Endodermal cell (in vitro differentiated cells): Measurements from ENCODE around the gene GCK. TPM values are rescaled to one million over a fixed set of nuclear protein-coding genes. Genes with fewer than 3 reads are reported as not detected.
A peak's percentile ranks its signal among the peaks of the same experiment; 100 is the strongest.

Experiments used
- DNase-seq: peaks from one replicate; pipeline ENCODE4 v3.0.0-alpha.2; 2017
- H3K27ac ChIP-seq: 2 replicates; pipeline ENCODE4 v1.5.1; 2013; ENCODE audit warnings: mild to moderate bottlenecking, low read depth, low read length, moderate library complexity
- H3K27me3 ChIP-seq: 2 replicates; pipeline ENCODE4 v1.6.1; 2013; ENCODE audit warnings: mild to moderate bottlenecking, low read length, moderate library complexity; ENCODE audit not compliant: insufficient read depth, control insufficient read depth, poor library complexity, severe bottlenecking
- H3K36me3 ChIP-seq: 2 replicates; pipeline ENCODE4 v1.7.0; 2013; ENCODE audit warnings: mild to moderate bottlenecking, low read length, moderate library complexity; ENCODE audit not compliant: control insufficient read depth, insufficient read depth
- H3K4me1 ChIP-seq: one replicate; pipeline ENCODE4 v1.7.0; 2013; ENCODE audit warnings: low read length; ENCODE audit not compliant: control insufficient read depth, insufficient read depth
- H3K4me3 ChIP-seq: 2 replicates; pipeline ENCODE4 v1.5.1; 2013; ENCODE audit warnings: mild to moderate bottlenecking, low read length, moderate library complexity
- H3K9ac ChIP-seq: 2 replicates; pipeline ENCODE4 v1.6.1; 2013; ENCODE audit warnings: mild to moderate bottlenecking, low read length, moderate library complexity; ENCODE audit not compliant: poor library complexity, severe bottlenecking; ENCODE audit errors: extremely low read depth
- H3K9me3 ChIP-seq: 2 replicates; pipeline ENCODE4 v1.6.1; 2013; ENCODE audit warnings: mild to moderate bottlenecking, low read length, moderate library complexity; ENCODE audit not compliant: control insufficient read depth
- H3K27ac Mint-ChIP-seq: 2 replicates; pipeline ENCODE4 v1.8.0; 2020; ENCODE audit warnings: mixed read lengths
- H3K27me3 Mint-ChIP-seq: 2 replicates; pipeline ENCODE4 v1.8.0; 2021; ENCODE audit warnings: mild to moderate bottlenecking, mixed read lengths; ENCODE audit not compliant: insufficient read depth
- H3K36me3 Mint-ChIP-seq: 2 replicates; pipeline ENCODE4 v1.8.0; 2020; ENCODE audit warnings: low read depth, mixed read lengths
- H3K4me1 Mint-ChIP-seq: 2 replicates; pipeline ENCODE4 v1.8.0; 2020; ENCODE audit warnings: mixed read lengths
- H3K4me3 Mint-ChIP-seq: 2 replicates; pipeline ENCODE4 v1.8.0; 2020; ENCODE audit warnings: mild to moderate bottlenecking, moderate library complexity, mixed read lengths
- H3K9me3 Mint-ChIP-seq: 2 replicates; pipeline ENCODE4 v1.8.0; 2020; ENCODE audit warnings: mild to moderate bottlenecking, mixed read lengths
- CTCF ChIP-seq: fragments of 200-600 bp; sonication (generic); conservative IDR thresholded peaks from 2 replicates; pipeline ENCODE4 v1.5.0; 2021; ENCODE audit warnings: antibody characterized with exemption, mild to moderate bottlenecking
- WGBS, 2 experiments: methylation state at CpG; one replicate each; pipeline versions ENCODE4 v1.1.5 to v1.1.7; 2013; ENCODE audit warnings: missing lambda C conversion rate in 2 of 2, mixed read lengths in 1 of 2; ENCODE audit not compliant: insufficient coverage in 1 of 2, insufficient read length in 1 of 2; 5-methylcytosine and 5-hydroxymethylcytosine counted together
- total RNA-seq, 2 donors: library from RNA; stranded (reverse); fragmentation: NEBNext Ultra II Directional in 1 of 2; extraction: Animal tissue kit (Norgen Biotek cat#: 25700) in 1 of 2; gene quantifications; 2 replicates in 1 of 2; 3 replicates in 1 of 2; pipeline ENCODE4 v1.2.1, GENCODE V29; 2021

The GCK gene
- total RNA-seq, 2 donors from 2014 or later: 0.29 to 0.48 TPM

DNA sequence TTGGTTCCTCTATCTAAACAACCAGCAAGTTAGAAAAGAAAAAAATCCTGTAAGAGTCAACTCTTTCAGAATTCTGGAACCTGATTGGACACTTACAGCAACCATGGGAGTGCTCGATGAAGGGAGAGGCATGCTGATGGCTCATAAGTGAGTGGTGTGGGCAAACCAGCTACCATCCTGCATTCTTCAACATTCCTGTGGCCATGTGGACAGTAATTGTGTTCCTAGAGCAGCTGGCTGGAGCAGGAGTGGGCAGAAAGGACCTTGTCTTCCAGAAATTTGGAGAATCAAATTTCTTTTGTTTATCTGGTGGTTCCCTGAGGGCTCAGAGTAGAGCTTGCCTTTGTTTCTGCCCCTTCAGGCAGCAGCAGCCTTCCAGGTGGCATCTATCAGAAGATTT, 25.6 kb downstream of the GCK start:
- no peak overlapping the region for H3K27ac Mint-ChIP-seq
- no peak overlapping the region for H3K4me3 ChIP-seq
- no peak for TF ChIP-seq CTCF
- no peaks in the 10 kb centered on the region for H3K9me3 ChIP-seq
- no peak overlapping the region for H3K9ac ChIP-seq
- H3K4me1 ChIP-seq: no peaks in the 10 kb centered on the region
- no peaks in the 10 kb centered on the region for H3K36me3 Mint-ChIP-seq
- H3K36me3 ChIP-seq: no peaks in the 10 kb centered on the region
- peak; percentile 41 for DNase-seq
- H3K9me3 Mint-ChIP-seq: no peaks in the 10 kb centered on the region
- no peaks in the 10 kb centered on the region for H3K4me1 Mint-ChIP-seq
- peaks cover 6% of the 10 kb centered on the region for H3K27me3 Mint-ChIP-seq
- H3K27me3 ChIP-seq: no peaks in the 10 kb centered on the region
- H3K4me3 Mint-ChIP-seq: no peak overlapping the region
- WGBS, 2 experiments: 82 to 100% methylated on average over 1 of the region's 1 CpG
- no peak overlapping the region for H3K27ac ChIP-seq

- Mint-ChIP-seq H3K4me1 (no peaks in the 10 kb centered on the region), H3K4me3 (no peak overlapping the region), H3K36me3 (no peaks in the 10 kb centered on the region), H3K27me3 (peaks cover 6% of the 10 kb centered on the region), H3K9me3 (no peaks in the 10 kb centered on the region), H3K27ac (no peak overlapping the region)
- WGBS, 2 experiments: 89% methylated on average over 1 of the region's 1 CpG; no CpG with 5 or more reads in 1 of the 2 experiments
- H3K4me3 ChIP-seq: no peak overlapping the region
- H3K9ac ChIP-seq: no peak overlapping the region
- no peaks in the 10 kb centered on the region for H3K36me3 ChIP-seq
- H3K27me3 ChIP-seq: no peaks in the 10 kb centered on the region
- DNase-seq: peak; percentile 32
- no peak overlapping the region for H3K27ac ChIP-seq
- TF ChIP-seq CTCF: no peak
- no peaks in the 10 kb centered on the region for H3K4me1 ChIP-seq
- no peaks in the 10 kb centered on the region for H3K9me3 ChIP-seq
These were observed 26.3 kb downstream of the GCK start for GRCh38 chr7:44162785-44163395.

DNA sequence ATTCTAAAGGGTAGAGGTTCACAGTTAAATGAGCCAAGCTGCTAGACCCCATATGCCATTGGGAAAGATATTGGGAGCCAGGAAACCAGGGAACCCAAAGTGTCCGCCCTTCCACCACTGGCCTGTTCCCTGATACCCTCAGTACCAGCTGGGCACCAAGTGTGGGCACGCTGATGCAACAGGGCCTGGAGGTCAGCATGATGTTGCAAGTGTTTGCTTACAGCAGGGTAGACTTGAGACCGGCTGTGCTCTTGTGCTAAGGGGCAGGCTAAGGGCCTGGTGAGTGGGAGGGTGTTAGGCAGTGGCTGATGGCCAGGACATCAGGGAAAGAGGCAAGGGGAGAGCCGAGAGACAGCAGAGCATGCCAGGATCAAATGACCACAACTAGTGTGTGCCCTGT, 27.1 kb downstream of the GCK start:
- Mint-ChIP-seq H3K27me3 (peaks cover 4% of the 10 kb centered on the region), H3K4me1 (no peaks in the 10 kb centered on the region), H3K36me3 (no peaks in the 10 kb centered on the region), H3K9me3 (no peaks in the 10 kb centered on the region), H3K27ac (no peak overlapping the region), H3K4me3 (no peak overlapping the region)
- Histone ChIP-seq H3K27ac (no peak overlapping the region), H3K9me3 (no peaks in the 10 kb centered on the region), H3K36me3 (no peaks in the 10 kb centered on the region), H3K4me3 (no peak overlapping the region), H3K27me3 (no peaks in the 10 kb centered on the region), H3K9ac (no peak overlapping the region), H3K4me1 (no peaks in the 10 kb centered on the region)
- no peak for TF ChIP-seq CTCF
- WGBS, 2 experiments: 90 to 91% methylated on average over 4 of the region's 4 CpGs
- peak; percentile 26 for DNase-seq
